Neural crest cell (in vitro differentiated cells): ENCODE results near the gene SPRED3. TPM values are rescaled to one million over a fixed set of nuclear protein-coding genes. Genes with fewer than 3 reads are reported as not detected.
A peak's percentile ranks its signal among the peaks of the same experiment; 100 is the strongest.

ENCODE experiments used
- DNase-seq: peaks from one replicate; pipeline ENCODE4 v3.0.0; 2021; ENCODE audit warnings: low read depth, mixed read lengths, low spot score
- H3K27ac Mint-ChIP-seq: one replicate; pipeline ENCODE4 v1.8.0; 2021; ENCODE audit warnings: mild to moderate bottlenecking, mixed read lengths; ENCODE audit not compliant: unreplicated experiment
- H3K27me3 Mint-ChIP-seq: 2 replicates; pipeline ENCODE4 v1.8.0; 2021; ENCODE audit warnings: low read depth, mild to moderate bottlenecking, mixed read lengths
- H3K36me3 Mint-ChIP-seq: 2 replicates; pipeline ENCODE4 v1.8.0; 2021; ENCODE audit warnings: low read depth, mild to moderate bottlenecking, mixed read lengths
- H3K4me1 Mint-ChIP-seq: 2 replicates; pipeline ENCODE4 v1.8.0; 2021; ENCODE audit warnings: mixed read lengths
- H3K4me3 Mint-ChIP-seq: one replicate; pipeline ENCODE4 v1.8.0; 2021; ENCODE audit warnings: mild to moderate bottlenecking, mixed read lengths
- H3K9me3 Mint-ChIP-seq: 2 replicates; pipeline ENCODE4 v1.8.0; 2021; ENCODE audit warnings: mixed read lengths
- total RNA-seq: library from RNA; stranded (reverse); gene quantifications from 2 replicates; pipeline ENCODE4 v1.2.1, GENCODE V29; 2021
- TF ChIP-seq, protein P1 (sequence below): fragments of 200-600 bp; sonication (generic); conservative IDR thresholded peaks from 2 replicates; pipeline ENCODE4 v1.5.0; 2021; ENCODE audit warnings: antibody characterized with exemption, mild to moderate bottlenecking

The SPRED3 gene
- total RNA-seq, 1 donor from 2014 or later = 12.0 TPM

DNA sequence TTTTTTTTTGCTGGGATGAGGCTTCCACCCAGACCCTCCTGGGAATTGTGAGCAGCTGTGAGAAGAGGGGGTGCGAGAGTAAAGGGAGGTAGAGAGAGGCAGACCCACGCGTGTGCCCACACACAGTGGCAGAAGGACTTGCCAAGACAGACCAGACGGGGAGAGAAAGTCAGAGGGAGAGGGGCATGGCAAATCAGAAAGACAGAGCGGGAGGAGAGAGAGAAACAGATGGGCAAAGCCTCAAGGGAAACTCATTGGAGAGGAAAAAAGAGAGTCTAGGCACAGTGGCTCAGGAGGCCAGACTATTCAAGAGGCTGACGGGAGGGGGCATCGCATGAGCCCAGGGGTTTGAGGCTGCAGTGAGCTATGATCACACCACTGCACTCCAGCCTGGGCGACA, 35.9 kb upstream of the SPRED3 start:
- TF ChIP-seq, protein P1, sequence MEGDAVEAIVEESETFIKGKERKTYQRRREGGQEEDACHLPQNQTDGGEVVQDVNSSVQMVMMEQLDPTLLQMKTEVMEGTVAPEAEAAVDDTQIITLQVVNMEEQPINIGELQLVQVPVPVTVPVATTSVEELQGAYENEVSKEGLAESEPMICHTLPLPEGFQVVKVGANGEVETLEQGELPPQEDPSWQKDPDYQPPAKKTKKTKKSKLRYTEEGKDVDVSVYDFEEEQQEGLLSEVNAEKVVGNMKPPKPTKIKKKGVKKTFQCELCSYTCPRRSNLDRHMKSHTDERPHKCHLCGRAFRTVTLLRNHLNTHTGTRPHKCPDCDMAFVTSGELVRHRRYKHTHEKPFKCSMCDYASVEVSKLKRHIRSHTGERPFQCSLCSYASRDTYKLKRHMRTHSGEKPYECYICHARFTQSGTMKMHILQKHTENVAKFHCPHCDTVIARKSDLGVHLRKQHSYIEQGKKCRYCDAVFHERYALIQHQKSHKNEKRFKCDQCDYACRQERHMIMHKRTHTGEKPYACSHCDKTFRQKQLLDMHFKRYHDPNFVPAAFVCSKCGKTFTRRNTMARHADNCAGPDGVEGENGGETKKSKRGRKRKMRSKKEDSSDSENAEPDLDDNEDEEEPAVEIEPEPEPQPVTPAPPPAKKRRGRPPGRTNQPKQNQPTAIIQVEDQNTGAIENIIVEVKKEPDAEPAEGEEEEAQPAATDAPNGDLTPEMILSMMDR = no peak
- no peak for DNase-seq
- no peak overlapping the region for H3K4me3 Mint-ChIP-seq
- H3K27ac Mint-ChIP-seq = no peak overlapping the region
- no peaks in the 10 kb centered on the region for H3K9me3 Mint-ChIP-seq
- H3K36me3 Mint-ChIP-seq = no peaks in the 10 kb centered on the region
- peaks cover 25% of the 10 kb centered on the region for H3K27me3 Mint-ChIP-seq
- H3K4me1 Mint-ChIP-seq = no peaks in the 10 kb centered on the region

- H3K27ac Mint-ChIP-seq = no peak overlapping the region
- peaks cover 59% of the 10 kb centered on the region for H3K27me3 Mint-ChIP-seq
- DNase-seq = no peak
- peaks cover 5% of the 10 kb centered on the region for H3K4me1 Mint-ChIP-seq
- TF ChIP-seq, protein P1 = no peak
- H3K36me3 Mint-ChIP-seq = no peaks in the 10 kb centered on the region
- H3K4me3 Mint-ChIP-seq = peak overlapping the region; percentile 54
- no peaks in the 10 kb centered on the region for H3K9me3 Mint-ChIP-seq
These were observed 32.5 kb upstream of the SPRED3 start for GRCh38 chr19:38355728-38356725.

DNA sequence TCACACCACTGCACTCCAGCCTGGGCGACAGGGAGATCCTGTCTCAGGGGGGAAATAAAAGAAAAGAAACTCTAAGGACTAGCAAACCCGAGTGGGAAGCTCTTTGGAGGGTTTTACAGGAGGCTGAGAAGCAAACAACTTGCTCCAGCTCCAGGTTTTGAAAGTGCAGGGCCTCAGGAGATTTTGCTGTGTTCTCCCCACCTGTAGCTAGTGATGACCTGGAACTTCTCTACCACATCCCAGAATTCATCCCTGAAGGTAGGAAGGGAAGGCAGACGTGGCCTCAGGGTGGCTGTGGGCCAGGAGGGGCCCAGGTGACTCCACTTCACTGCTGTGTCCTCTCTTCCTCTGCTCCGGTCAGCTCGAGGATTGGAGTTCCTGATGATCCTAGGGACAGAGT, 30.4 kb upstream of the SPRED3 start:
- no peak overlapping the region for H3K27ac Mint-ChIP-seq
- H3K4me3 Mint-ChIP-seq = no peak overlapping the region
- H3K4me1 Mint-ChIP-seq = peaks cover 9% of the 10 kb centered on the region
- no peaks in the 10 kb centered on the region for H3K36me3 Mint-ChIP-seq
- DNase-seq = no peak
- TF ChIP-seq, protein P1 = no peak
- H3K9me3 Mint-ChIP-seq = no peaks in the 10 kb centered on the region
- H3K27me3 Mint-ChIP-seq = peaks cover 74% of the 10 kb centered on the region

DNA sequence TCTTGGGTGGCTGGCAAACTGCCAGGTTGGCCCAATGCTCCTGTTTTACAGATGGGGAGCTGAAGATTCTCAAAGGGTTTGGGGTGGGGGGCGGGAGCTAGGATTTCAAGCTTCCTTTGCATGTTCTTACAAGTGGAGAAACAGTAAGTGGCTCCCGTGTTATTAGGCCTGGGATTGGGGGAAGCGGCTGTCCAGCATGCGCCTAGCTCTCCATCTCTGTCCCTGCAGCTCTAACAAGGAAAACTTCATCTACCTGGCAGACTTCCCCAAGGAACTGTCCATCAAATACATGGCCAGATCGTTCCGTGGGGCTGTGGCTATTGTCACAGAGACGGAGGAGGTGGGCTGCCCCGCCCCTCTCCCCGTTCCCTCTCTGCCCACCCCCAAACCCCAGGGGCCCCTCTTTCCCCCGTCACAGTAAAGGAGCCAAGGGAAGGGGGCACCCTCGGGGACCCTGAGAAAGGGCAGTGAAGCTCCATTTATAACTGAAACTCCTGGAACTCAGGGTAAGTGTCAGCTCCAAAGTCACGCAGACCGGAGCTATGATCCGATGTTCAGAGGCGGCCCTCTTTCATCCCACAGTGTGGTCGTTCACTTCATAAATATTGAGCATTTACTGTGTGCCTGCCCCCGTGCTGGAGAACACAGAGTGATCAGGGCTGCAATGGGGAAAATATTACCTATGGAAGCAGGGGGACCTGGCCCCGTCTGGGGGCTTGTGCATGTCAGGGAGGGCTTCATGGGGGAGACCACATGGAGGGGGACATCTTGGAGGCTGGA, 29.1 kb upstream of the SPRED3 start:
- H3K36me3 Mint-ChIP-seq = no peaks in the 10 kb centered on the region
- no peaks in the 10 kb centered on the region for H3K9me3 Mint-ChIP-seq
- no peak for DNase-seq
- no peak overlapping the region for H3K27ac Mint-ChIP-seq
- peaks cover 72% of the 10 kb centered on the region for H3K27me3 Mint-ChIP-seq
- H3K4me1 Mint-ChIP-seq = peaks cover 9% of the 10 kb centered on the region
- peak overlapping the region; percentile 36 for H3K4me3 Mint-ChIP-seq
- TF ChIP-seq, protein P1 = no peak

DNA sequence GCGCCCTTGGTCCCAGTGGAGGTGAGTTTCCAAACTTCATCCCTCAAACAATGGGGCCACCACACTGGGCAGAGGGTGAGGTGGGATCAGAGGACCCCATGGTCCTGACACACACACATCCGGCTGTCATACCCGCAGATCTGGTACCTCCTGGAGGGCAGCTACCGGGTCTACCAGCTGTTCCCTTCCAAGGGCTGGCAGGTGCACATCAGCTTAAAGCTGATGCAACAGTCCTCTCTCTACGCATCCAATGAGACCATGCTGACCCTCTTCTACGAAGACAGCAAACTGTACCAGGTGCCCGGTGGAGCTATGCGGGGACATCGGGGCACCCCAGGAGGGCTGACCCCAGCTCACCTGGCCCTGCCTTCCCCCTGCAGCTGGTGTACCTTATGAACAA, 28.1 kb upstream of the SPRED3 start:
- TF ChIP-seq, protein P1 = no peak
- DNase-seq = no peak
- Mint-ChIP-seq H3K9me3 (no peaks in the 10 kb centered on the region), H3K27ac (no peak overlapping the region), H3K27me3 (peaks cover 69% of the 10 kb centered on the region), H3K4me1 (peaks cover 9% of the 10 kb centered on the region), H3K36me3 (no peaks in the 10 kb centered on the region), H3K4me3 (peak overlapping the region; percentile 85)
